ENCODE measurements around the gene TRAPPC3. TPM values are rescaled to one million over a fixed set of nuclear protein-coding genes. Genes with fewer than 3 reads are reported as not detected.

TRAPPC3 gene
- total RNA-seq (2022; extraction: Qiagen RNA extraction), result 79.2 to 97.7 TPM (median 84.0 TPM) in 5 replicates

GRCh38 chr1:36149237-36149972 is at the start of gene TRAPPC3:
TSS of gene TRAPPC3 (minus strand) at chr1:36149486. CDS start at chr1:36149378, 108 bp downstream.

GRCh38 chr1:36155408-36156328 is 6.4 kb upstream of the TRAPPC3 start, which contains the start of gene MAP7D1:
TSS of gene MAP7D1 (plus strand) at chr1:36156160. CDS start at chr1:36156418, 258 bp downstream.

DNA sequence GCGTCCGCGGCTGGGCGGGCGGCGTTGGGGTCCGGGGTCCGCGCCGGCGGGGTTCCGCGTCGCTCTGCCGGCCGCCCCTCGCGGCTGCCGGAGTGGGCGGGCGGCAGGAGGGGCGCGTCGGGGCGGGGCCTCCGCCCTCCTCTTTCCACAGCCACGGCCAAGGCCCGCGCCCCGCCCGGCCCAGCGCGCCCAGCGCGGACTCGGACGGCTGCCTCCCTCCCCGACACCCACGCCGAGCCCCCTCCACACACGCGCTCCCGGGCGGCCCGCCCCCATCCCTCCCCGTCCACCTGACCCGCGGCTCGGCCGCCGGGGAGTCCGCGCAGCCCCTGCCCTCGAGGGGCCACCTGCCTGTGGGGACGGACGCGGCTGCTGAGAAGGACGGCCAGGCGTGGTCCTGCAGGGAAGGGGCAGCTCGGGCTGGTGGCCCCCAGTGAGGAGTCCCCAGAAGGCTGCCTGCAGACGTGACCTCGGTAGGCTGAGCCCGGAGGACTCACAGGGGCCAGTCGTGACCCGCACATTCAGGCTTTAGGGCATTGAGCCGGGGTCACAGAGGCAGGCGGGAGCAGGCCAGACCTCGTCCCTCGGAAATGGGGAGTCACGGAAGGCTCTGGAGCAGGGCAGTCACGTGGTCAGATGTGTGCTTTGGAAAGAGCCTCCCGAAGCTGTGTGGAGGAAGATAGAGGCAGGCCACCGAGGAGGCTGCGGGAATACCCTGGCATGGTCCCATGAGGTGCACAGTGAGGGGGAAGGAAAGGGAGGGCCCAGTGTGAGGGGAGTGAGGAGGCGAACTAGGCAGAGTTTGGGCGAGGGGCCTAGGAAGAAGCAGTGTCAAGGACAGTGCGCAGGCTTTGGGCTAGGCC is 23.9 kb downstream of the TRAPPC3 start, which contains the start of gene COL8A2:
COL8A2 (minus strand) TSS at position 94 of the 863 bp plus-strand sequence. CDS start 24,980 bp downstream, outside the sequence.

GRCh38 chr1:36088577-36089392 is 60.5 kb downstream of the TRAPPC3 start, which contains the start of gene ADPRS:
TSS of gene ADPRS (plus strand) at chr1:36088892. CDS start at chr1:36088905, 13 bp downstream.

Other genes with a start within 250 kb of the TRAPPC3 start
- gene AGO3, start 218.4 kb downstream of the TRAPPC3 start, total RNA-seq (2022; extraction: Qiagen RNA extraction), result 6.1 to 8.8 TPM (median 8.1 TPM) in 5 replicates
- gene TEKT2, start 65.4 kb downstream of the TRAPPC3 start, total RNA-seq (2022; extraction: Qiagen RNA extraction), result 0.07 TPM in 1 of 5 replicates, not detected in the others
- gene ADPRS, start 60.6 kb downstream of the TRAPPC3 start, total RNA-seq (2022; extraction: Qiagen RNA extraction), result 24.5 to 33.0 TPM (median 29.2 TPM) in 5 replicates
- 0.09 to 0.14 TPM (median 0.12 TPM) in 5 replicates for gene COL8A2, start 24.3 kb downstream of the TRAPPC3 start, total RNA-seq (2022; extraction: Qiagen RNA extraction)
- gene MAP7D1, start 6.7 kb upstream of the TRAPPC3 start, total RNA-seq (2022; extraction: Qiagen RNA extraction), result 218 to 234 TPM (median 224 TPM) in 5 replicates
- 62.3 to 90.5 TPM (median 71.5 TPM) in 5 replicates for gene THRAP3, start 75.0 kb upstream of the TRAPPC3 start, total RNA-seq (2022; extraction: Qiagen RNA extraction)
- 2.1 to 3.4 TPM (median 2.7 TPM) in 5 replicates for gene SH3D21, start 156.9 kb upstream of the TRAPPC3 start, total RNA-seq (2022; extraction: Qiagen RNA extraction)
- 9.3 to 23.1 TPM (median 22.2 TPM) in 5 replicates for gene EVA1B, start 174.2 kb upstream of the TRAPPC3 start, total RNA-seq (2022; extraction: Qiagen RNA extraction)
- 9.3 to 11.5 TPM (median 10.5 TPM) in 5 replicates for gene STK40, start 236.4 kb upstream of the TRAPPC3 start, total RNA-seq (2022; extraction: Qiagen RNA extraction)
- 34.0 to 45.9 TPM (median 42.1 TPM) in 5 replicates for gene LSM10, start 248.4 kb upstream of the TRAPPC3 start, total RNA-seq (2022; extraction: Qiagen RNA extraction)

Measured in A549 treated with Hydrocortisone at 1 μM for 4 hours (cell line).